A673 (cell line): ENCODE data around the gene RORC. TPM values are rescaled to one million over a fixed set of nuclear protein-coding genes. Genes with fewer than 3 reads are reported as not detected.

Experiments used
- BruUV-seq: library from RNA; stranded (reverse); fragments of 400-500 nt; replicated peaks from 2 replicates; lab custom pipeline; 2021; lab: Mats Ljungman, UMichigan
- CTCF ChIA-PET: fragments of 300-600 bp; sonication (Branson Sonifier 250); formaldehyde crosslinking; loops from one replicate; lab custom pipeline; 2022; ENCODE audit warnings: antibody characterized with exemption; lab: Charles Lee
- POLR2A ChIA-PET: fragments of 300-600 bp; sonication (Branson Sonifier 250); formaldehyde crosslinking; loops from one replicate; lab custom pipeline; 2022; ENCODE audit warnings: antibody characterized with exemption; ENCODE audit not compliant: low non-redundant PET; lab: Charles Lee
- DNase-seq: peaks from one replicate; pipeline ENCODE4 v3.0.0-alpha.2; 2015; ENCODE audit warnings: low spot score
- H3K27ac ChIP-seq: fragments of 200-600 bp; sonication (generic); 2 replicates; pipeline ENCODE4 v1.5.1; 2016; ENCODE audit warnings: mixed run types, low read depth, mild to moderate bottlenecking, mixed read lengths, antibody characterized with exemption, low read length; ENCODE audit not compliant: poor library complexity, severe bottlenecking
- H3K27me3 ChIP-seq: fragments of 200-600 bp; sonication (generic); replicated peaks from 2 replicates; pipeline ENCODE4 v1.6.1; 2017; ENCODE audit warnings: mixed run types, low read depth, mild to moderate bottlenecking, mixed read lengths, antibody characterized with exemption, low read length; ENCODE audit not compliant: insufficient read depth, poor library complexity
- H3K36me3 ChIP-seq: fragments of 200-600 bp; sonication (generic); 2 replicates; pipeline ENCODE4 v1.6.1; 2016; ENCODE audit warnings: mixed run types, mild to moderate bottlenecking, mixed read lengths, antibody characterized with exemption, low read length; ENCODE audit not compliant: insufficient read depth, poor library complexity, severe bottlenecking
- H3K4me1 ChIP-seq: fragments of 200-600 bp; sonication (generic); 2 replicates; pipeline ENCODE4 v1.6.1; 2017; ENCODE audit warnings: mixed run types, mild to moderate bottlenecking, mixed read lengths, antibody characterized with exemption, low read length; ENCODE audit not compliant: insufficient read depth, poor library complexity, severe bottlenecking
- H3K4me3 ChIP-seq: fragments of 200-600 bp; sonication (generic); 2 replicates; pipeline ENCODE4 v1.5.1; 2016; ENCODE audit warnings: low read depth, mixed run types, mild to moderate bottlenecking, mixed read lengths, low read length; ENCODE audit not compliant: poor library complexity, severe bottlenecking
- H3K9me3 ChIP-seq: fragments of 200-600 bp; sonication (generic); 2 replicates; pipeline ENCODE4 v1.6.1; 2016; ENCODE audit warnings: mixed run types, low read depth, mild to moderate bottlenecking, mixed read lengths, antibody characterized with exemption, low read length; ENCODE audit not compliant: poor library complexity, severe bottlenecking
- EZH2 ChIP-seq: fragments of 200-600 bp; sonication (generic); IDR thresholded peaks from 2 replicates; pipeline ENCODE4 v1.6.1; 2017; ENCODE audit warnings: borderline replicate concordance, low read depth, mild to moderate bottlenecking, mixed read lengths, antibody characterized with exemption, low read length; ENCODE audit not compliant: poor library complexity, severe bottlenecking
- intact Hi-C: fragments of 100-400 bp; cut with micrococcal nuclease; formaldehyde crosslinking; loops from one replicate; pipeline ENCODE4 v1.10.0; 2022; ENCODE audit not compliant: unreplicated experiment
- total RNA-seq: library from RNA; stranded (reverse); gene quantifications from 2 replicates; pipeline ENCODE4 v1.2.3, GENCODE V29; 2021
- TF ChIP-seq, protein P1 (sequence below): fragments of 300-800, 200-600 bp; sonication (generic); conservative IDR thresholded peaks from 2 replicates; pipeline ENCODE4 v1.5.1; 2017; ENCODE audit warnings: low read depth, mild to moderate bottlenecking, antibody characterized with exemption, low read length, moderate library complexity, mixed read lengths

The RORC gene
- total RNA-seq, 1 experiment from 2014 or later: not detected

GRCh38 chr1:151846686-151847237 is 15.2 kb upstream of the RORC start:
- no peak overlapping the region for H3K27ac ChIP-seq
- TF ChIP-seq EZH2: no peak
- TF ChIP-seq, protein P1, sequence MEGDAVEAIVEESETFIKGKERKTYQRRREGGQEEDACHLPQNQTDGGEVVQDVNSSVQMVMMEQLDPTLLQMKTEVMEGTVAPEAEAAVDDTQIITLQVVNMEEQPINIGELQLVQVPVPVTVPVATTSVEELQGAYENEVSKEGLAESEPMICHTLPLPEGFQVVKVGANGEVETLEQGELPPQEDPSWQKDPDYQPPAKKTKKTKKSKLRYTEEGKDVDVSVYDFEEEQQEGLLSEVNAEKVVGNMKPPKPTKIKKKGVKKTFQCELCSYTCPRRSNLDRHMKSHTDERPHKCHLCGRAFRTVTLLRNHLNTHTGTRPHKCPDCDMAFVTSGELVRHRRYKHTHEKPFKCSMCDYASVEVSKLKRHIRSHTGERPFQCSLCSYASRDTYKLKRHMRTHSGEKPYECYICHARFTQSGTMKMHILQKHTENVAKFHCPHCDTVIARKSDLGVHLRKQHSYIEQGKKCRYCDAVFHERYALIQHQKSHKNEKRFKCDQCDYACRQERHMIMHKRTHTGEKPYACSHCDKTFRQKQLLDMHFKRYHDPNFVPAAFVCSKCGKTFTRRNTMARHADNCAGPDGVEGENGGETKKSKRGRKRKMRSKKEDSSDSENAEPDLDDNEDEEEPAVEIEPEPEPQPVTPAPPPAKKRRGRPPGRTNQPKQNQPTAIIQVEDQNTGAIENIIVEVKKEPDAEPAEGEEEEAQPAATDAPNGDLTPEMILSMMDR: no peak
- ChIA-PET POLR2A (no interaction called here), CTCF (interaction anchor here (0.9 kb wide), 1 partner anchor 155 kb away, joined by 3 read pairs; no protein-coding TSS in a partner anchor)
- no peak for DNase-seq
- no peak overlapping the region for H3K4me3 ChIP-seq
- H3K4me1 ChIP-seq: no peaks in the 10 kb centered on the region
- no peaks in the 10 kb centered on the region for H3K36me3 ChIP-seq
- intact Hi-C loops: no loop called here
- H3K9me3 ChIP-seq: no peaks in the 10 kb centered on the region
- no TSS peak for BruUV-seq
- peaks cover 69% of the 10 kb centered on the region for H3K27me3 ChIP-seq

- CTCF ChIA-PET: interaction anchor here (0.9 kb wide), 1 partner anchor 155 kb away, joined by 3 read pairs; no protein-coding TSS in a partner anchor
- peaks cover 66% of the 10 kb centered on the region for H3K27me3 ChIP-seq
- intact Hi-C loops: no loop called here
- DNase-seq: no peak
- H3K9me3 ChIP-seq: no peaks in the 10 kb centered on the region
- POLR2A ChIA-PET: no interaction called here
- no peak overlapping the region for H3K4me3 ChIP-seq
- BruUV-seq: no TSS peak
- H3K36me3 ChIP-seq: no peaks in the 10 kb centered on the region
- no peaks in the 10 kb centered on the region for H3K4me1 ChIP-seq
- no peak for TF ChIP-seq EZH2
- TF ChIP-seq, protein P1: no peak
- H3K27ac ChIP-seq: no peak overlapping the region
Observed at GRCh38 chr1:151846062-151846568, 14.5 kb upstream of the RORC start.

GRCh38 chr1:151843398-151843797 is 11.8 kb upstream of the RORC start:
- no TSS peak for BruUV-seq
- intact Hi-C loops: no loop called here
- TF ChIP-seq, protein P1: no peak
- TF ChIP-seq EZH2: no peak
- H3K27me3 ChIP-seq: peaks cover 66% of the 10 kb centered on the region
- ChIA-PET POLR2A (no interaction called here), CTCF (no interaction called here)
- no peaks in the 10 kb centered on the region for H3K9me3 ChIP-seq
- no peak overlapping the region for H3K4me3 ChIP-seq
- no peak overlapping the region for H3K27ac ChIP-seq
- peaks cover 3% of the 10 kb centered on the region for H3K4me1 ChIP-seq
- no peaks in the 10 kb centered on the region for H3K36me3 ChIP-seq
- DNase-seq: no peak
